Epithelial cell of proximal tubule (primary cell): ENCODE data around the gene UBE2G1. TPM values are rescaled to one million over a fixed set of nuclear protein-coding genes. Genes with fewer than 3 reads are reported as not detected.

ENCODE experiments used
- DNase-seq: peaks from one replicate; pipeline ENCODE4 v3.0.0-alpha.2; 2011; ENCODE audit warnings: low read depth
- H3K4me3 ChIP-seq: 2 replicates; pipeline ENCODE4 v1.5.1; 2011; ENCODE audit warnings: low read depth, mild to moderate bottlenecking, low read length
- total RNA-seq: library from RNA; depleted of rRNA; stranded (reverse); fragments of >200 nt; gene quantifications from 2 replicates; pipeline ENCODE4 v1.2.3, GENCODE V29; 2015
- TF ChIP-seq, protein P1 (sequence below): conservative IDR thresholded peaks from 2 replicates; pipeline ENCODE4 v1.5.1; 2012; ENCODE audit warnings: low read depth, mild to moderate bottlenecking, low read length

Gene UBE2G1
- total RNA-seq, 1 donor from 2014 or later = 65.4 TPM

DNA sequence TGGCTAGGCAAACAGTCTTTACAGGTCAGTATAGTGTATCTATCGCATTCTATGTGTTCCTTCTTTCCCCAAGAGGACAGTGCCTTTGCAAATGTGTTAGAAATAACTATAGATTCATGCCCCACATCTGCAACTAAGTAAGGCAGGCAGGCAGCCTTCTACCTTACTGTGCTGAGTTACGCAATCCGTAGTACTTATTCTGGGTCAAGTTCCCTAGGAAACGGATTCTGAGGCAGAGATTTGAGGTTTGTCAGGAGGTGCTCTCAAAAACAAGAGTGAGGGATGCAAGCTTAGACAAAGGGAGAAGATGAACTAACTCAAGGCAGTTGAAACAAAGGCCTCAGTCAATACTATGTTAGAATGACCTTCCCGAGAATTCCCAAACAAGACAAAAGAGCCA lies 90.0 kb downstream of the UBE2G1 start:
- DNase-seq = no peak
- TF ChIP-seq, protein P1, sequence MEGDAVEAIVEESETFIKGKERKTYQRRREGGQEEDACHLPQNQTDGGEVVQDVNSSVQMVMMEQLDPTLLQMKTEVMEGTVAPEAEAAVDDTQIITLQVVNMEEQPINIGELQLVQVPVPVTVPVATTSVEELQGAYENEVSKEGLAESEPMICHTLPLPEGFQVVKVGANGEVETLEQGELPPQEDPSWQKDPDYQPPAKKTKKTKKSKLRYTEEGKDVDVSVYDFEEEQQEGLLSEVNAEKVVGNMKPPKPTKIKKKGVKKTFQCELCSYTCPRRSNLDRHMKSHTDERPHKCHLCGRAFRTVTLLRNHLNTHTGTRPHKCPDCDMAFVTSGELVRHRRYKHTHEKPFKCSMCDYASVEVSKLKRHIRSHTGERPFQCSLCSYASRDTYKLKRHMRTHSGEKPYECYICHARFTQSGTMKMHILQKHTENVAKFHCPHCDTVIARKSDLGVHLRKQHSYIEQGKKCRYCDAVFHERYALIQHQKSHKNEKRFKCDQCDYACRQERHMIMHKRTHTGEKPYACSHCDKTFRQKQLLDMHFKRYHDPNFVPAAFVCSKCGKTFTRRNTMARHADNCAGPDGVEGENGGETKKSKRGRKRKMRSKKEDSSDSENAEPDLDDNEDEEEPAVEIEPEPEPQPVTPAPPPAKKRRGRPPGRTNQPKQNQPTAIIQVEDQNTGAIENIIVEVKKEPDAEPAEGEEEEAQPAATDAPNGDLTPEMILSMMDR = no peak
- H3K4me3 ChIP-seq = no peak overlapping the region

GRCh38 chr17:4272972-4273368 lies 93.5 kb downstream of the UBE2G1 start:
- no peak overlapping the region for H3K4me3 ChIP-seq
- DNase-seq = no peak
- TF ChIP-seq, protein P1 = no peak

GRCh38 chr17:4272213-4272971 lies 94.1 kb downstream of the UBE2G1 start:
- H3K4me3 ChIP-seq = no peak overlapping the region
- DNase-seq = no peak
- TF ChIP-seq, protein P1 = no peak

GRCh38 chr17:4270736-4271135 lies 95.7 kb downstream of the UBE2G1 start:
- TF ChIP-seq, protein P1 = no peak
- no peak for DNase-seq
- no peak overlapping the region for H3K4me3 ChIP-seq

GRCh38 chr17:4269915-4270314 lies 96.6 kb downstream of the UBE2G1 start:
- no peak overlapping the region for H3K4me3 ChIP-seq
- TF ChIP-seq, protein P1 = no peak

DNA sequence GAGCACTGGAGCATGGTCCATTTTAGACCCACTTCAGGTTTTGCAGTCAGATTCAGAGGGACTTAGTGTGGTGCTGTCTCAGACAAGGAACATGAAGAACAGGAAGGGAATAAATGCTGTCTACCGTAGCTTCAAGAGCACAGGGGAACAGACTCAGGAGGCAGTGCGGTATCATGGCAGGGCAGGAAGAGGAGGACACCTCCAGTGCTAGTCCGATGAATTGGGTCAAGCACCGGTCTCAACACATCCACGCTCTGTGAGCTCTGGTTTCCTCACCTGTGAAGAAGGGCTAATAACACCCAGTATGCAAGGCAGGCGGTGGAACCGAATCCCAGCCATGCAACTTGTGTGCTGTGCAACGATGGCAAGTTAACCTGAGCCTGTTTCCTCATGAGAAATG lies 99.1 kb downstream of the UBE2G1 start:
- no peak for DNase-seq
- TF ChIP-seq, protein P1 = no peak
- H3K4me3 ChIP-seq = no peak overlapping the region

More at GRCh38 chr17:4269915-4270314, 96.6 kb downstream of the UBE2G1 start:
- DNase-seq = no peak

DNA sequence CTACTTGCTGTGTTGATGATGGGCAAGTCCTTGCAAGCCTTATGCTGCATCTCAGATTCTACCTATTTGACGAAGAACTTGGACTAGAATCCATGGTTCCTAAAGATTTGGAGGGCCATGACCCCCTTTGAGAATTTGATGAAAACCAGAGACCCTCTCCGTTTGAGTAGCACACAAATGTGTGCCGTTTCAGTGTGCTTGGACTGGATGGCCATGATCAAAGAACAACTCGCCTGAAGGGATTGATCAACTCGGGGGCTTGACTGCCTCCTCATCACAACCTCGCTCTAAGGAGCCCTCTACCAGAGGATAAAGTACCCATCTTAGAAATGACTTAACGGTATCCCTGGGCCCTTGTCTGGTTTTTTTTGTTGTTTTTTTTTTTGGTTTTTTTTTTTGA lies 99.9 kb downstream of the UBE2G1 start:
- TF ChIP-seq, protein P1 = no peak
- no peak overlapping the region for H3K4me3 ChIP-seq
- no peak for DNase-seq
